GM23248 (cell line): ENCODE data around the gene ADGRL2.

Experiments
- EZH2 ChIP-seq: fragments of 200-600 bp; sonication (generic); IDR thresholded peaks from 2 replicates; pipeline ENCODE4 v1.6.1; 2018; ENCODE audit warnings: antibody characterized with exemption, mild to moderate bottlenecking; ENCODE audit not compliant: insufficient read depth, poor library complexity, severe bottlenecking
- EZH2phosphoT487 ChIP-seq: fragments of 200-600 bp; sonication (generic); IDR thresholded peaks from 2 replicates; pipeline ENCODE4 v1.6.1; 2018; ENCODE audit warnings: antibody characterized with exemption, moderate library complexity, mild to moderate bottlenecking, low read depth; ENCODE audit not compliant: insufficient read depth

DNA sequence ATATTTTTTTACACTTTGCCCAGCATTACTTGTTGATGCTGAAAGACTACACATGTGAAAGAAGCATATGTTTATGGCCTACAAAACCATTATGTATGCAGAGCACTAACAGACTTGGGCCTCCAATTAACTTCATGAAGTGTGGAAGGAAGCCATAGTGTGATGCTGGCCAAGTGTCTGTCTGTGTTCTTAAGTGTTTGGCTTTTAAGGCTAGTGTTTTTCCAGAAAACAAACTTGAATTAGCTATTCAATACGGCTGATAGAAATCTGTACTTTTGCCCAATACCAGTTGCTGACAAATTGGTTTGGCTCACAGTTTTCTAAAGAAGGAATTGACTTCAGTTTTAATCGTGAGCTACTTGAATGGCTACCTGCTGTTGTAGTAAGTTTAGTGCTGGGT, 136.1 kb downstream of the ADGRL2 start:
- TF ChIP-seq EZH2phosphoT487 (no peak), EZH2 (no peak)
